Right atrium auricular region (tissue), 2 donors: ENCODE measurements around the gene DMBT1. TPM values are rescaled to one million over a fixed set of nuclear protein-coding genes. Genes with fewer than 3 reads are reported as not detected.

ENCODE experiments used
- DNase-seq: peaks from one replicate; pipeline ENCODE4 v3.0.0-alpha.2; 2019; ENCODE audit warnings: low spot score
- H3K27ac ChIP-seq, 2 donors: fragments of 200-600 bp; sonication (generic); 1 replicate in 1 of 2; 2 replicates in 1 of 2; pipeline ENCODE4 v1.5.1; 2016 to 2019
- H3K27me3 ChIP-seq, 2 donors: fragments of 200-600 bp; sonication (generic); one replicate each; pipeline versions ENCODE4 v1.5.1 to v1.6.0; 2017 to 2019
- H3K36me3 ChIP-seq: fragments of 200-600 bp; sonication (generic); one replicate; pipeline ENCODE4 v1.5.1; 2016
- H3K4me1 ChIP-seq, 2 donors: fragments of 200-600 bp; sonication (generic); one replicate each; pipeline versions ENCODE4 v1.5.1 to v1.6.0; 2017 to 2019
- H3K4me3 ChIP-seq, 2 donors: fragments of 200-600 bp; sonication (generic); 1 replicate in 1 of 2; 2 replicates in 1 of 2; pipeline ENCODE4 v1.5.1; 2017 to 2019; ENCODE audit warnings: mild to moderate bottlenecking in 1 of 2, moderate library complexity in 1 of 2
- H3K9me3 ChIP-seq, 2 donors: fragments of 200-600 bp; sonication (generic); one replicate each; pipeline ENCODE4 v1.5.1; 2019
- CTCF ChIP-seq, 2 donors: fragments of 200-600 bp; sonication (generic); IDR thresholded peaks; one replicate each; pipeline ENCODE4 v1.5.1; 2019; ENCODE audit warnings: antibody characterized with exemption in 2 of 2
- total RNA-seq, 2 donors: library from RNA; depleted of rRNA; stranded (reverse); fragments of >200 nt; gene quantifications; one replicate each; pipeline ENCODE4 v1.1.0, GENCODE V29; 2016

DMBT1 gene
- total RNA-seq, 2 donors from 2014 or later: 0.08 TPM; not detected in 1

GRCh38 chr10:122554131-122555036 lies 6.2 kb upstream of the DMBT1 start:
- H3K9me3 ChIP-seq: no peaks in the 10 kb centered on the region
- no peaks in the 10 kb centered on the region for H3K4me1 ChIP-seq
- no peak for DNase-seq
- H3K4me3 ChIP-seq: no peak overlapping the region
- H3K36me3 ChIP-seq: no peaks in the 10 kb centered on the region
- no peak overlapping the region for H3K27ac ChIP-seq
- no peaks in the 10 kb centered on the region for H3K27me3 ChIP-seq
- TF ChIP-seq CTCF (IDR thresholded peaks at IDR 0.05): no peak

- no peak for DNase-seq
- H3K4me3 ChIP-seq: no peak overlapping the region
- no peak for TF ChIP-seq CTCF (IDR thresholded peaks at IDR 0.05)
- H3K9me3 ChIP-seq: no peaks in the 10 kb centered on the region
- H3K27me3 ChIP-seq: no peaks in the 10 kb centered on the region
- H3K4me1 ChIP-seq: no peaks in the 10 kb centered on the region
- no peaks in the 10 kb centered on the region for H3K36me3 ChIP-seq
- no peak overlapping the region for H3K27ac ChIP-seq
Measured at GRCh38 chr10:122555442-122555841, 5.1 kb upstream of the DMBT1 start.

- Histone ChIP-seq H3K27me3 (no peaks in the 10 kb centered on the region), H3K4me1 (no peaks in the 10 kb centered on the region), H3K9me3 (no peaks in the 10 kb centered on the region), H3K4me3 (no peak overlapping the region), H3K36me3 (no peaks in the 10 kb centered on the region), H3K27ac (no peak overlapping the region)
- no peak for DNase-seq
- TF ChIP-seq CTCF (IDR thresholded peaks at IDR 0.05): no peak
Measured at GRCh38 chr10:122557516-122557915, 3.0 kb upstream of the DMBT1 start.

GRCh38 chr10:122558452-122558851 lies 2.1 kb upstream of the DMBT1 start:
- H3K27ac ChIP-seq: no peak overlapping the region
- no peaks in the 10 kb centered on the region for H3K4me1 ChIP-seq
- H3K9me3 ChIP-seq: no peaks in the 10 kb centered on the region
- TF ChIP-seq CTCF (IDR thresholded peaks at IDR 0.05): no peak
- no peaks in the 10 kb centered on the region for H3K36me3 ChIP-seq
- DNase-seq: no peak
- no peaks in the 10 kb centered on the region for H3K27me3 ChIP-seq
- H3K4me3 ChIP-seq: no peak overlapping the region

GRCh38 chr10:122559228-122559627 lies 1.3 kb upstream of the DMBT1 start:
- no peaks in the 10 kb centered on the region for H3K36me3 ChIP-seq
- no peaks in the 10 kb centered on the region for H3K27me3 ChIP-seq
- DNase-seq: no peak
- no peak overlapping the region for H3K27ac ChIP-seq
- H3K4me3 ChIP-seq: no peak overlapping the region
- no peak for TF ChIP-seq CTCF (IDR thresholded peaks at IDR 0.05)
- no peaks in the 10 kb centered on the region for H3K4me1 ChIP-seq
- no peaks in the 10 kb centered on the region for H3K9me3 ChIP-seq
